ENCODE results near the gene MAPK4. TPM values are rescaled to one million over a fixed set of nuclear protein-coding genes. Genes with fewer than 3 reads are reported as not detected.
A peak's percentile ranks its signal among the peaks of the same experiment; 100 is the strongest.

The MAPK4 gene
- total and polyA plus RNA-seq, 2 donors from 2014 or later: 9.0 to 9.2 TPM

GRCh38 chr18:50573679-50574078 lies 13.8 kb downstream of the MAPK4 start:
- Histone ChIP-seq H3K27ac (ENCODE audit: low read depth in 2 of 2, low read length in 2 of 2) (no peak overlapping the region), H3K4me1 (ENCODE audit: control insufficient read depth in 2 of 3, insufficient read depth in 2 of 3, low read depth in 1 of 3, low read length in 3 of 3) (no peaks in the 10 kb centered on the region), H3K9ac (ENCODE audit: low read length in 3 of 3) (no peak overlapping the region), H3K4me3 (ENCODE audit: low read length in 3 of 3) (no peak overlapping the region), H3K9me3 (ENCODE audit: control insufficient read depth in 2 of 3, insufficient read depth in 1 of 3, low read length in 3 of 3) (no peaks in the 10 kb centered on the region), H3K36me3 (ENCODE audit: control insufficient read depth in 2 of 3, insufficient read depth in 3 of 3, low read length in 3 of 3) (no peaks in the 10 kb centered on the region), H3K27me3 (ENCODE audit: control insufficient read depth, insufficient read depth, low read length) (no peaks in the 10 kb centered on the region)
- no peak for FAIRE-seq
- DNase-seq: no peak
- TF ChIP-seq CTCF (IDR thresholded peaks at IDR 0.05; ENCODE audit: borderline replicate concordance, extremely low read depth, insufficient read depth): no peak
- intact Hi-C loops (cut with DNase I): no loop called here

- intact Hi-C loops (cut with DNase I): no loop called here
- TF ChIP-seq CTCF (IDR thresholded peaks at IDR 0.05; ENCODE audit: borderline replicate concordance, extremely low read depth, insufficient read depth): no peak
- H3K4me3 ChIP-seq (ENCODE audit: low read length in 3 of 3): no peak overlapping the region
- no peak overlapping the region for H3K9ac ChIP-seq (ENCODE audit: low read length in 3 of 3)
- FAIRE-seq (no peak), DNase-seq (peak in 2 of 5 donors; percentile 16 to 45)
- H3K36me3 ChIP-seq (ENCODE audit: control insufficient read depth in 2 of 3, insufficient read depth in 3 of 3, low read length in 3 of 3): no peaks in the 10 kb centered on the region
- no peaks in the 10 kb centered on the region for H3K9me3 ChIP-seq (ENCODE audit: control insufficient read depth in 2 of 3, insufficient read depth in 1 of 3, low read length in 3 of 3)
- no peak overlapping the region for H3K27ac ChIP-seq (ENCODE audit: low read depth in 2 of 2, low read length in 2 of 2)
- H3K27me3 ChIP-seq (ENCODE audit: control insufficient read depth, insufficient read depth, low read length): no peaks in the 10 kb centered on the region
- H3K4me1 ChIP-seq (ENCODE audit: control insufficient read depth in 2 of 3, insufficient read depth in 2 of 3, low read depth in 1 of 3, low read length in 3 of 3): no peaks in the 10 kb centered on the region
These were observed 18.1 kb downstream of the MAPK4 start for GRCh38 chr18:50578030-50578429.

- TF ChIP-seq CTCF (IDR thresholded peaks at IDR 0.05; ENCODE audit: borderline replicate concordance, extremely low read depth, insufficient read depth): no peak
- DNase-seq (no peak), FAIRE-seq (no peak)
- H3K9ac ChIP-seq (ENCODE audit: low read length in 3 of 3): no peak overlapping the region
- H3K27ac ChIP-seq (ENCODE audit: low read depth in 2 of 2, low read length in 2 of 2): no peak overlapping the region
- no peaks in the 10 kb centered on the region for H3K4me1 ChIP-seq (ENCODE audit: control insufficient read depth in 2 of 3, insufficient read depth in 2 of 3, low read depth in 1 of 3, low read length in 3 of 3)
- no peaks in the 10 kb centered on the region for H3K27me3 ChIP-seq (ENCODE audit: control insufficient read depth, insufficient read depth, low read length)
- no peaks in the 10 kb centered on the region for H3K36me3 ChIP-seq (ENCODE audit: control insufficient read depth in 2 of 3, insufficient read depth in 3 of 3, low read length in 3 of 3)
- intact Hi-C loops (cut with DNase I): no loop called here
- no peak overlapping the region for H3K4me3 ChIP-seq (ENCODE audit: low read length in 3 of 3)
- H3K9me3 ChIP-seq (ENCODE audit: control insufficient read depth in 2 of 3, insufficient read depth in 1 of 3, low read length in 3 of 3): no peaks in the 10 kb centered on the region
These were observed 18.8 kb downstream of the MAPK4 start for GRCh38 chr18:50578651-50579050.
